KG1 (cell line): Measurements from ENCODE around the gene MYO1E.
"Not testable (repeated sequence)": the region's sequence is repeated elsewhere in the genome, so short reads cannot be mapped to it uniquely, and the experiment has no call there.

ENCODE experiments used
- DNase-seq: peaks from one replicate; lab custom pipeline; 2025; lab: John Stamatoyannopoulos, UW

The MYO1E gene

DNA sequence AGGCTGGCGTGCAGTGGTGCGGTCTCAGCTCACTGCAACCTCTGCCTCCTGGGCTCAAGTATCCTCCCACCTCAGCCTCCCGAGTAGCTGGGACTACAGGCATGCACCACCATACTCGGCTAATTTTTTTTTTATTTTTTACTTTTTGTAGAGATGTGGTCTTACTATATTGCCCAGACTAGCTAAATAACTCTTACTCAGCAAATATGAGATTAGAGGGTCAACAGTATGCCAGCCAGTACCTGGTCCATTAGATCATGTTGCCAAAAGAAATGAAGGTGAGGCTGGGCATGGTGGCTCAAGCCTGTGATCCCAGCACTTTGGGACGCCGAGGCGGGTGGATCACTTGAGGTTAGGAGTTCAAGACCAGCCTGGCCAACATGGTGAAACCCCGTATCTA lies 210.6 kb downstream of the MYO1E start:
- not testable (repeated sequence) for DNase-seq

- no peak for DNase-seq
These were observed 211.6 kb downstream of the MYO1E start for GRCh38 chr15:59160880-59161593.

- DNase-seq = no peak
These were observed 213.5 kb downstream of the MYO1E start for GRCh38 chr15:59159210-59159609.

DNA sequence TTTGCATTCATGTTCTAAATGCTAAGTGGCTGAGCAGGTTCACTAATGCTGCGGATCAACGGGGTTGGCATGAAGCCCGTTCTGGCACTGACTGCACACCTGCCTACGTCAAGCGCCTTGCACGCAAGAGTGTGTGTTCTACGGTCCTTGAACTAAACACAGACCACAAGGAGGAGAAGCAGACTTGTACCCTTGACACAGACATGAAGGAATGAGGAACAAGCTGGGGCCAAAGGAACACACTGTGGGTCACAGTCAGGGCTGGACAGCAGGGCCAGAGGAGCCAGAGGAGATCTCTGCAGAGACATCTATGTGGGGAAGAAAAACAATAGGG lies 214.0 kb downstream of the MYO1E start:
- DNase-seq = no peak

DNA sequence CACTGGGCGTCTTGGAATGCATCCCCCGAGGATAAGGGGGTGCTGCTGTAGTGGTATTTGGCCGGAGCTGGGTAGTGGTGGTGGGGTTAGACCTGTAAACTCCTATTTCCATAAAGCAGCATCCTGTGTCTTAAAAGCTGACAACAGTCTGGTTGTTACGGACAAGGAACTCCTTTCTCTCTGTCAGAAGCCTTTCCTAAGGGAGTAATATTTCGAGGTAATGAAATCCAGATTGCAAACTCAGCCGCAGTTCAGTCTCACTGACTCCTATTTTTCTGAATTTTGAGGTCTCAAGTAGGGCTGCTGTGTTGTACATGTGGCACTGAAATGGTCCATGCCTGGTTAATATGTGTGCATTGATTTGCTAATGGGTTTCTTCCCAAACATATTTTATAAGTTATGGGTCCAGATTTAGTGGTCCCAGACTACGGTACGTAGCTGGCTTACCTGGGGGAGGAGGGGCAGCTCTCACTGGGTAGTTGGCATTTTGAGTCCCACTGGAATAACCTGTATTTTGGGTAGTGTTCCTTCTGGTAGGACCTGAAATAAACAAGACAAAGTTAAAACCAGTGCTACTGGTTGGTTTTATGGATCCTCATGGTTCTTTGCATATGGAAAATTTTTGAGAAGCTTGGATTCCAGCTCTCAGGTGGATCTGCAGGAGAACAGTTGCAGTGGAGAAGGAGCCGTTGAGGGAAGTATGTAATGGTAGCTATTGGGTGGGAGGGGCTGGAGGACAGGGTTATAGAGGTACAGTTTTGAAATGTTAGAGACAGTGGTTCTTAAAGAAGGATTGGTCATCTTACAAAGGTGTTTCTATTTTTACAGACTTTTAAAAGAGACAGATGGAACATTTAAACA lies 214.6 kb downstream of the MYO1E start:
- DNase-seq = no peak

DNA sequence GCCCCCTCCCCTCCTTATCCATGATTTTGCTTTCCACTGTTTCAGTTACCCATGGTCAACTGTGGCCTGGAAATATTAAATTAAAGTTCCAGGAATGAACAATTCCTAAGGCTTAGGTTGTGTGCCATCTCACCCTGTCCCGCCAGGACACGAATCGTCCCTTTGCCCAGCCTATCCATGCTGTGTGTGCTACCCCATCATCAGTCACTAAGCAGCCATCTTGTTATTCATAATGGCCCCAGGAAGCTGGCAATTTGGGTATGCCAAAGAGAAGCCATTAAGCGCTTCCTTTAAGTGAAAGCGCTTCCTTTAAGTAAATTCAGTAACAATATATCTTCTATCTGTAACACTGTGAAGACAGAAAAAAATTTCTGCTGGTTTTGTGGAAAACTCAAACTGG lies 215.3 kb downstream of the MYO1E start:
- DNase-seq = no peak

DNA sequence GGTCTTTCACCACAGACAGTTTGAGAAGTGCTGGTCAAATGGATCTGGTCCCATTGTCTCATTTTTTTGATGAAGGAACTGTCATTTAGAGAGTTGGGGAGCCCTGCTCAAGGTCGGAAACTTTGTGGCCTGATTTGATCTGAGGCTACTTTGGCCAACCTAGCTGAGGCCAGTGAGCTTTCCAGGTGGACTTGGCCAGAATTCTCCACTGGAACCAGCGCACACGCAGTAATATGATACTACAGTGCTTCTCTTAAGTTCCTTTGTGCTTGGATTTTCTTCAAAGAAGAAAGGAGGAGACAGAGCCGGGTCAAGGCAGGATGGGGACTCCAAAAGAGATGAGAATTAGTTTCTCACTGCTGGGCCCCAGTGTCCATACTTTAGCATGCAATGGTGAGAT lies 217.2 kb downstream of the MYO1E start:
- DNase-seq = no peak

- no peak for DNase-seq
These were observed 218.4 kb downstream of the MYO1E start for GRCh38 chr15:59154243-59154642.

DNA sequence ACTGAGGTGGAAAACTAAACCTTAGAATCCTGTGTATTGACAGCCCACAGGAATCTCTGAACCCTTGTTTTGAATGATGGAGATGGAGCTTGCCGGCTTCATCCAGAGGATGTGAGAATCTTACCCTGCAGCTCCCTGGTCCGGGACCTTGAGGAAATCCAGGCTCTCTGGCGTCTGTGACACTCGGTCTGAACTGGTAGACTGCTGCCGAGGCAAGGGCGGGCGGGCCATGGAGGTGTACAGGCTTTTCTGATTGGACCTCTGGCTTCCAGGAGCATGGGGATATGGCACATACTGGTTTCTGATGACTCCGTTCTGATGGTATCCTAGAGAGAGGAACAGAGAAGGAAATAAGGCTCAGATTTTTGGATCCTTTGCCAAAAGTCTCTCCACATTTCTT lies 219.2 kb downstream of the MYO1E start:
- no peak for DNase-seq

GRCh38 chr15:59152694-59153450 lies 219.8 kb downstream of the MYO1E start:
- no peak for DNase-seq

DNA sequence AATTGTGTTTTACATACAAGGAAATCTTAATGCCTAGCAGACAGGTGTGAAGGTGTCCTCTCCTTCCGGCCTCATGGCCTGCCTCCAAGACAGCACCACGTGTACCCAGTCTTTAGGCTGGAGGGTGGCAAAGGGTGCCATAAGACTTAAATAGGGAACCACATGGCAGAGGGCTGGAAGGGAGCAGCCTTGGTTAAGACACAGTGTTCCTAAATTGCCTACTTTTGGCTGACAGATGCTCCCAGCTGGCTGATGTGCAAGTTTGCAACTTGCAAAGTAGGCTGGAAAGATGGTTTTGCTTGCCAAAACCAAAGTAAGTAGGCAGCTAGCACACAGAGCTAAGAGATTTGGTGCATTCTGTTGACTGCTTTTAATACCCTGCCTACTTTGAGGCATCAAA lies 222.5 kb downstream of the MYO1E start:
- no peak for DNase-seq

DNA sequence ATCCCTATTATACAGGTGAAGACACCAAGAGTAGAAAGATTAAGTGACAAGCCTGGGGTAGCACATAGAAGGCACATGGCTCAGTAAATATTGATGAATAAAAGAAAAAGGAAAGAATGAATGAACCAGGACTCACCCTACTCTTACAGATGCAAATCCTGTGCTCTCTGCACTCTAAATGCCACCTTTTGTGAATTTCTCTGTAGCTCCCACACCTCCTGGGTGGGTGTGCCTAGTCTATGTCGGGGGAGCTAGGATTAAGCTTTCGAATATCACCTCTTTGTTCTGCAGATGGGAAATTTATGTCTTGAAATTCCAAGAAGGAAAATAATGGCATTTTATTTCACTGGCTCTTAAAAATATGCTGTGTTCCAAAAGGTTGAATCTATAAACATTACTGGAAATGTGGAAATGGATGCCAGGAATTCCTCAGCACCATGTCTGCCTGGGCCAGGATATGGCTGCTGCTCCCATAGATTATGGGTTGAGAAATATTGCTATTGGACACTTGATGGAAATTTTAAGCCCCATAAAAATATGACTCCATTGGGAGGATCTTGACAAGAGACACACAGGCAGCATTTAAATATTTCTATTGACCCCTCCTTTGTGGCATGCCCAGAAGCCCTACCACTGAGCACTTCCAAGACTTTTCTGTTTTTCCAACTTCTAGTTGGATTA lies 224.4 kb downstream of the MYO1E start:
- DNase-seq = no peak

GRCh38 chr15:59147666-59148065 lies 225.0 kb downstream of the MYO1E start:
- DNase-seq = no peak

GRCh38 chr15:59144594-59144993 lies 228.1 kb downstream of the MYO1E start:
- DNase-seq = not testable (repeated sequence)

DNA sequence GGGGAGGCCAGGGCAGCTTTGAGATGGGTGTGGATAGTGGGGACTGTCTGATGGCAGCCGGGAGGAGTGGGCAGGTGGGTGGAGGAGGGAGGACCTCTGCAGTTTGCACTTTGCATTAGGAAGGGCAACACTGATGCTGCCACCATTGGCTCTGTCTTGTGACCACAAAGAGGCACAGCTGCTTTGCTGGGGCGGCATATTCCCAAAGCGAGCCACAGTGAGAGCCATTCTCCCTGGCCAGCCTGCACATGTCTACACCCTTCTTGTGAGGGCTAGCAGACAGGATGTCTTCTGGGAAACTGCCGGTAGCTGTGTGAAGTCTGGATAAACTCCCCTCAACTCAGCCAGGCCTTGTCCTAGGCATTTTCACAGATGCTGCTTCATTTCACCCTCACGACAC lies 229.4 kb downstream of the MYO1E start:
- no peak for DNase-seq

GRCh38 chr15:59140422-59141226 lies 232.0 kb downstream of the MYO1E start:
- no peak for DNase-seq

DNA sequence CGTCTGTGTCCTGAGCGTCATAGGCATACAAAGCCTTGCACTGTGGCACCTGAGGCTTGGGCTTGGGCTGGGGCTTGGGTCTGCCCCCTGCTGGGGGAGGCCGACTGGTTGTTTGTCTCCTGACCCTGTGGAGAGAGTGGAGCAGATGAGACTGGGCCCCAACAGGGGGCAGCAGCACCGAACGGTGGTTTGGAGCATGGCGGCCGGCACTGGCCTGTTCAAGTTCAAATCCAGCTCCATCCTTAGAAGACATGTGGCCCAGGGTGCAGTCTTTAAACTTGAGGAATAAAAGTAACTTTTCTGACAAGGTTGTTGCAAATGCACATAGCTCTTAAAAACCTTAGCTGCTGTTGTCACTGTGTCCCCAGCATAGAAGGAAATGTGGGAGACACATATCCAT lies 234.4 kb downstream of the MYO1E start:
- no peak for DNase-seq

- no peak for DNase-seq
These were observed 235.1 kb downstream of the MYO1E start for GRCh38 chr15:59137566-59137965.

GRCh38 chr15:59133929-59134427 lies 238.7 kb downstream of the MYO1E start:
- no peak for DNase-seq

DNA sequence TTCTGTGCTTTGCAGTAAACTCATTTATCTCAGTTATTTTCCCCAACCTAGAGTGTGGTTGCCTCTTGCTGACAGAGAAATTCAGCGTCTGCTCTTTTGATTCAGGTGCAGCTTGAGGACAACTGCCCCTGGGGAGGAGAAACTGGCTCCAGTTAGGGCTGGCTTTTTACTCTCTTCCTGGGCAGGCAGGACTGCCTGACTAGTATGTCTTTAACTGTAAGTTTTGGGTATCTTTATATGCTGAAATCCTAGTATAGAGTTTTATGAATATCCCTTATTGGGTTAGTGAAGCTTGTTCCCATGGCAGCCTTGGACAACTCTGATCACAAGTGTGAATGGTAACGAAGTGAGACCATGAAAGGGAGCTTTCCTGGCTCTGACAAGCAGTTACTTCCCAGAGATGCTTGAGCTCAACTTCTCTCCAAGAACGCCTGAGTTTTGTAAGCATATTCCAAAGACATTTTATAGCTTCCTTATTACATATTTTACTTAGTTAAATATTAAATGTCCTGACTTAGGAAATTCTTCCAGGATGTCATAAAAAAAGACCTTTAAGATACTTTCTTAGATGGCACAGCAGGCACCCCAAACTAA lies 240.6 kb downstream of the MYO1E start:
- DNase-seq = no peak

DNA sequence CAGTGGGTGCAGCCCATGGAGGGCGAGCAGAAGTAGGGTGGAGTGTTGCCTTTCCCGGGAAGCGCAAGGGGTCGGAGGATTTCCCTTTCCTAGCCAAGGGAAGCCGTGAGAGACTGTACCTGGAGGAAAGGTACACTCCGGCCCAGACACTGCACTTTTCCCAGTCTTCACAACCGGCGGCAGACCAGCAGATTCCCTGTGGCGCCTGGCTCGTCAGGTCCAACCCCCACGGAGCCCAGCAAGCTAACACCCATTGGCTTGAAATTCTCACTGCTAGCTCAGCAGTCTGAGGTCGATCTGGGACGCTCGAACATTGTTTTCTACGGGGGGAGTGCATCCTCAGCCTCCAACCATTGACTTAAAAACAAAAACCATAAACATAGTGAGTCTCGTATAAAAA lies 241.2 kb downstream of the MYO1E start:
- no peak for DNase-seq
